ENCODE results near the gene OR4K2. TPM values are rescaled to one million over a fixed set of nuclear protein-coding genes. Genes with fewer than 3 reads are reported as not detected.

OR4K2 gene
- total and polyA plus RNA-seq, 2 donors (not counting 3 experiments of a cell fraction or from before 2014, with no cell fraction given): not detected

DNA sequence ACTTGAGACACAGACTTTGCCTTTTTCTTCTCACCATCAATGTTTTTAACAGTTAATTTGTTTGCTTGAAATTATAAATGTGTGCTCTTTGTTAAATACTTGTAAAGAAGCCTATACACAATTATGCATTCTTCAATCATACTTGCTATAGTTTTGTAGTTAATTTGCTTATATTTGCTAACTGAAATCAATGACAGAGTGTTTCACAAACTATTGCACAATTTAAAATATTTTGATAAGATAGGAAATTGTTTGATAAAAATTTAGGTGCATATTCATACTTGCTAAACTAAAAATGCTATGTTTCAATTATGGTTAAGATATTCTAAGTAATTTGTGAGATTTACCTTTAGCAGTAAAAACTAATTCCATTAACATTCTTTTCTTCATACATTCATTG, 31.7 kb downstream of the OR4K2 start:
- DNase-seq (ENCODE audit: low read depth, low spot score) (no peak), FAIRE-seq (no peak)
- Histone ChIP-seq H3K27ac (ENCODE audit: insufficient read depth, low read depth, low read length) (no peak overlapping the region), H3K4me1 (ENCODE audit: control insufficient read depth, extremely low read depth, insufficient read depth, low read length) (no peaks in the 10 kb centered on the region), H3K9me1 (replicated peaks; ENCODE audit: control insufficient read depth, extremely low read depth, insufficient read depth, low read length) (no peaks in the 10 kb centered on the region), H3K9ac (replicated peaks; ENCODE audit: extremely low read depth, insufficient read depth, low read length) (no peak overlapping the region), H3K4me3 (replicated peaks in 1 of 3; ENCODE audit: insufficient read depth in 1 of 3, low read depth in 1 of 3, low read length in 3 of 3) (no peak overlapping the region), H3K79me2 (ENCODE audit: control insufficient read depth, insufficient read depth, low read length) (no peaks in the 10 kb centered on the region), H3K27me3 (ENCODE audit: control insufficient read depth in 2 of 2, insufficient read depth in 2 of 2, low read length in 2 of 2) (no peaks in the 10 kb centered on the region), H3K36me3 (ENCODE audit: control insufficient read depth in 2 of 2, extremely low read depth in 1 of 2, insufficient read depth in 2 of 2, low read length in 2 of 2) (no peaks in the 10 kb centered on the region), H3K4me2 (ENCODE audit: insufficient read depth, low read length) (no peak overlapping the region), H3K9me3 (replicated peaks; ENCODE audit: control insufficient read depth, insufficient read depth, low read length) (peaks cover 5% of the 10 kb centered on the region), H2AFZ (ENCODE audit: low read depth, low read length) (no peak overlapping the region), H4K20me1 (replicated peaks; ENCODE audit: control insufficient read depth, extremely low read depth, insufficient read depth, low read length) (no peaks in the 10 kb centered on the region)
- POLR2A ChIA-PET: no interaction called here
- TF ChIP-seq GATA2 (IDR thresholded peaks at IDR 0.05; ENCODE audit: insufficient read depth, insufficient read length, low read depth, low read length) (no peak), EZH2 (IDR thresholded peaks at IDR 0.05; ENCODE audit: borderline replicate concordance, low read depth, low read length, severe bottlenecking) (no peak), POLR2A (IDR thresholded peaks at IDR 0.05; ENCODE audit: low read depth, low read length) (no peak), MYC (IDR thresholded peaks at IDR 0.05; ENCODE audit: low read depth, low read length) (no peak), POLR2AphosphoS5 (IDR thresholded peaks at IDR 0.05; ENCODE audit: insufficient read depth, low read depth, low read length) (no peak), FOS (IDR thresholded peaks at IDR 0.05; ENCODE audit: borderline replicate concordance, insufficient read depth, low read length) (no peak), JUN (IDR thresholded peaks at IDR 0.05; ENCODE audit: borderline replicate concordance, insufficient read depth, insufficient read length, low read depth) (no peak)
- TF ChIP-seq, protein P1, sequence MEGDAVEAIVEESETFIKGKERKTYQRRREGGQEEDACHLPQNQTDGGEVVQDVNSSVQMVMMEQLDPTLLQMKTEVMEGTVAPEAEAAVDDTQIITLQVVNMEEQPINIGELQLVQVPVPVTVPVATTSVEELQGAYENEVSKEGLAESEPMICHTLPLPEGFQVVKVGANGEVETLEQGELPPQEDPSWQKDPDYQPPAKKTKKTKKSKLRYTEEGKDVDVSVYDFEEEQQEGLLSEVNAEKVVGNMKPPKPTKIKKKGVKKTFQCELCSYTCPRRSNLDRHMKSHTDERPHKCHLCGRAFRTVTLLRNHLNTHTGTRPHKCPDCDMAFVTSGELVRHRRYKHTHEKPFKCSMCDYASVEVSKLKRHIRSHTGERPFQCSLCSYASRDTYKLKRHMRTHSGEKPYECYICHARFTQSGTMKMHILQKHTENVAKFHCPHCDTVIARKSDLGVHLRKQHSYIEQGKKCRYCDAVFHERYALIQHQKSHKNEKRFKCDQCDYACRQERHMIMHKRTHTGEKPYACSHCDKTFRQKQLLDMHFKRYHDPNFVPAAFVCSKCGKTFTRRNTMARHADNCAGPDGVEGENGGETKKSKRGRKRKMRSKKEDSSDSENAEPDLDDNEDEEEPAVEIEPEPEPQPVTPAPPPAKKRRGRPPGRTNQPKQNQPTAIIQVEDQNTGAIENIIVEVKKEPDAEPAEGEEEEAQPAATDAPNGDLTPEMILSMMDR (IDR thresholded peaks at IDR 0.05; ENCODE audit: extremely low read depth in 1 of 2, insufficient read depth in 1 of 2, low read depth in 1 of 2, low read length in 2 of 2): no peak
- dilution Hi-C loops (cut with MboI; ENCODE audit: extremely low pct_ligation_motif_present, low sequenced_read_pairs): no loop called here
- CTCF ChIA-PET: no interaction called here
- no TSS peak for BruUV-seq (replicated peaks)
- intact Hi-C loops (cut with micrococcal nuclease): no loop called here

Data from endothelial cell of umbilical vein (primary cell).